SKM-1 treated with dmso at 0.1 percent for 144 hours (cell line): Measurements from ENCODE around the gene RALGPS1.

ENCODE experiments used
- DNase-seq: peaks from one replicate; lab custom pipeline; 2025; ENCODE audit not compliant: unreplicated experiment; lab: John Stamatoyannopoulos, UW

RALGPS1 gene

DNA sequence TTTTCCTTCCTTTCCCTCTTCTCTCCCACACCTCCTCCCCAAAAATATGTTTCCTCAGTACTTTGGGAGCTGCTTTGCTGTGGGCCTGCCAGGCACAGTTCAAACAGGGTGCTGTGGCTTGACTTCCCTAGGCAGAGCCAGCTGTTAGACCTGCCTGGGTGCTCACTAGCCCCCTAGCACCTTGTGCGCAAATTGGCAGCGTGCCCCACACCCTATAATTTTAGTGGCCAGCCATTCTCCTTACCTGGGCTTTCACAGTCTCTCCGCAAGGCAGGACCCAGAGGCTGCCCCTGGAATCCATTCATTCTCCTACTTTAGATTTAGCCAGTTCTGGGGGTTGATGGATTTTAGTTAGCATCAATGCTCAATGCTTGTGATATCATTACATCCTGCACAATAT, 135.6 kb downstream of the RALGPS1 start:
- no peak for DNase-seq

DNA sequence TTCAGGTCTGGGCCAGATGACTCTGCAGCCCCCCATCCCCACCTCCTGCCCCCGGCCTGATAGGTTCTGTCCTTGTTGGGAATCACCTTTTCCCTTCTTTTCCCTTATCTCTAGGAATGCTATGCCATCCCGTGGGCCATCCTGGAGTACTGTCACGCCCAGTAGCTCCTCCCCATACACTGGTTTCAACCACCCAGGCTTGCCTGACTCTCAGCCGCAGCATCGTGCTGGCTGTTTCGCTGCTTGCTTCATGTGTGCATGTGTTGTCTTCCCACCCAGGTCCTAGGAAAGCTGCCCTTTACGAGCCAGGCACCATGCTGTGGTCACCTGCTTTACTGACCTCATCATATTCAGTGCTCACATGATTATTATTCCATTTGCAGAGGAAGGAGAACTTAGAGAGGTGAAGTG, 136.0 kb downstream of the RALGPS1 start:
- DNase-seq = no peak

DNA sequence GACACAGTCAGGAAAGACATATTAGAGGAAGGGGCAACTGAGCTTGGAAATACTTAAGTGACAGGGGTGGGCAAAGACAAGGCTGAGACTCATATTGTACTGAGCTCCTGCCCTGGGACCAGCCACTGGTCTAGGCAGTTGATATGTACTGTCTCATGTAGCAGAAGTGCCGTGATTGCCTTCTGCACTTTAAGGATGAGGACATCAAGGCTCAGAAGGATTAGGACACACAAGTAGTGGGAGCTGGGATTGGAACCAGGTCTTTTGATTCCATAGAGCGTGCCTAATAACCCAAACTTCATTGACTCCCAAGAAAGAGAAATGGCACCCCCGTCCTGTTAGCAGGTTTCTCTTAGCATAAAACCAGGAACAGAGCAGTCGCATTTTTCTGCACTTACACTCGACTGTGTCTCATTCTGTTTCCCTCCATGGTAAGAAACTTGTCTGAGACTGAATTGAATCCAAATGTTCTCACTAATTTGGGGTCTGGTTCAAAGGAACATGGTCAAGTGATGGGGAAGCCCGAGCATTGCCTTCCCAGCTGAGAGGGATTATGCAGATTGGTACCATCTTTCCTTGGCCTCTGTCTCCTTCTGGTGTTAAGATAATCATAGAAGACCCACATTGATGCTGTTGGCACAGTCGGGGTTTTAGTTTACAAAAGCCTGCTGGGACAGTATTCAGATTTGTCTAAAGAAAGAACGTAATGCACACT, 137.5 kb downstream of the RALGPS1 start:
- no peak for DNase-seq

DNA sequence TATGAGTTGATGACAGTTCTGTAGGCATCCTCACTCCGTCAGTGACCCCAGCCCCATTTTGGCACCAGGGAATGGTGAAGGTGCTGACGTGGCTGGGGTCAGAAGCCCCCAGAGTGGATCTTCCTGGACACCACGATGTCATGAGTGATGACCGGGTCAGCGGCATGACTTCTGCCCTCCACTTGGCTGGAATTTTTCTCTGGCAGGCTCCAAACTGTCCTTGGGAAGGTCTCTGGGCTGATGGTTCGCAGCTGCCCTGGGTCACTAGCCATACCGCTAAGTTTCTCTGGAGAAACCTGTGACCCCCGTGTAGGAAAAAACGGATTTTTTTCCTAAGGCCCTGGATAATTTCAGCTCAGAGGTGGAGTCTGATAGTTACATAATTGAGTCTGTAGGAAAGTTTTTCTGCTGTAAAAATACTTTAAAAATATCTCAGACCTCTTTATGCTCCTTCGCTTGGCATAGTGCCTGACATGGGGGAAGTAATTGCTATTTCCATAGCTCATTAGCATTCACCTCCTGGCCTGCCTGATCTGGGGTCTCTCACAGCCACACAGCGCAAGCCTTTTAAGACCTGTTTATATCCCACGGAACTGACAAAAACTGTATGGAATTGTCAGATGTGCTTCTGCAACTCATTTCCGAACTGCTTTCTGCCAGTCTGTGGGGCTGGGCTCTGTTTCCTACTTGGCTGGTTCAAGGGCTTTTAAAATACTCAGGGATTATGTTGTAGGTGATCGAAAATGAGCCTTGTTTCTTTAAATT, 138.7 kb downstream of the RALGPS1 start:
- no peak for DNase-seq

DNA sequence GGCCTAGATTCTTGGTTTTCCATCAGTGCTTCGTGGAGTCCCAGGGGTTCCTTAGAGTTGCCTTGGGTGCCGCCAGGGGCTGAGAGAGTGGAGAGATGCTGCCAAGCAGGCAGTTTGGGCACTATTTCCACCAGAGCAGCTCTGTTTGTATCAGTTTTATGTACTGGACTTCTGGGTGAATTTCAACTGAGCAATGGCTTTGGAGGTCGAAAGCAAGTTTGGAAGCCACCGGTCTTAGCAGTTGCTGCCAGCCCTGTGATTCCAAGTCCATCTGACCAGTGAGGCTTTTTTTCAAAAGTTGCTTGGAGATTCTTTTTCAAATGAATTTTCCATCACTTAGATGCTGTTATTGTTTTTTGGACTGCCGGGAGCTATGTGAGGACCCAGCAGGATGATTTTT, 139.4 kb downstream of the RALGPS1 start:
- no peak for DNase-seq

DNA sequence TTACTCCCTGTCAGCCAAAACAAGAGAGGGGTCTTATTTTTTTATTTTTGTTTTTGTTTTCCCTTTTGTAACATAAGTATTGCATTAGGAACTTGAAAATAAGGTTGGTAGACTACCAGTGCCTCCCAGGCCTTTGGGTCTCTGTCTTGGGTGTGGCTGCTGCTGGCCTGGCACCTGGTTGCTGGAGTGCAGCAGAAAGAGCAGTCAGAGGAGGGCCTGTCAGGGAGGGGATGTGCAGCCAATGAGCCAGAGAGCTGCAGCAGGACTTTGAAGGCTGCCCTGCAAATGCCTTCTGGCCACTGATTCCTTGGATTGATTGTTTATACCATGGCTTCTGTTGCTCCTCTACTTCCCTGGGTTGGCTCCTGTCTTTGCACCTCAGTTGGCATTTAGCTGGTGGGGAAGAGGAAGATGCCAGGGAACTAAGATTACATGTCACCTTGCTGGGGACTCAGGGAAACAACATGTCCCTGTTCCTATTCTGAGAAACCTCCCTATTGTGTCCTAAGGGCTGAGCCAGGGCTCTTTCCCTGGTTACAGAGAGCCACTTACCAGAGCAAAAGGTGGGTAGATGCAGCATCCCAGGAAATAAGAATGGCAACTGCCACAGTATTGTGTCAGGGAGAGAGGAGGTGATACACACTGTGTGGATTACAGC, 141.3 kb downstream of the RALGPS1 start:
- DNase-seq = no peak

DNA sequence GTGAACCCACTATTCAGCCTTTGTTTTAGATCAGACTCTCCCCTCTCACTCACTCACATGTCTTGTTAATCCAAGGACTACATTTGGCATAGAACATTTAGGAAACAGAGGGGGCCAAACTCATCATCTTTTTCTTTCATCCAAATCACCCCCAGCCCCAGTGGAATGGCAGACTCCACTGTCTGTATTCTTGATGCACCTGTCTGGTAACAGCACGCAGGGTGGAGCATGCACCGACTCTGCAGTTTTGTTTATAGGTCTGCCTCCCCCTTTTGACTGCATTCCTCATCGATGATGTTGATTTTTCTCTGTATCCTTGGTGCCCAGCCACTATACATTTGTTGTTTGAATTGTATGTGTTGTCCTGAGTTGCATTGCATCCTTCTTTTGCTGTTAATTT, 141.9 kb downstream of the RALGPS1 start:
- no peak for DNase-seq

DNA sequence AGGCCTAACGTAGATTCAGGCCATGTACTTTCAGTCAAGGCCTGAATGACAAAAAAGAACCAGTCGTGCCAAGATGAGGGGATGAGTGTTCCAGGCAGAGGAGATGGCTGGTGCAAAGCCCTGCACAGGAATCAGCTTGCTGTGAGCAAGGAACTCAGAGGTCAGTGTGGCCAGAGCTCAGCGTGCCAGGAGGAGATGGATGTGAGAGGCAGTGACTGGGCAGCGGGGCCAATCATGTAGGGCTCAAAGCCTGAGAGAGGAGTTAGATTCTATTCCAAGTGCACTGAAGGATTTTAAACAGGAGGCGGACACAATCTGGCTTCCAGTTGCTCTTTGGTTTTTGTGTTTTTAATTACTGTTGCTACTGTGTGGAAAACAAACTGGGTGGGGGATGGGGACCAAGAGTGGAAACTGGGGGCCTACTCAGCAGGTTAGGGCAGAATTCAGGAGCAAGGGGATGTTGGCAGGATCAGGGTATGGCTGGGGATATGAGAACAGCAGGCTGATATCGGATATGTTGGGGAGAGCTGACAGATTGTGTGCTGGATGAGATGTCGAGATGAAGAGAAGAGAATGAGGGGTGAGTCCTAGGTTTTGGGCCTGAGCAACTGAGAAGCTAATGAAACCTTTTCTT, 143.5 kb downstream of the RALGPS1 start:
- DNase-seq = no peak

DNA sequence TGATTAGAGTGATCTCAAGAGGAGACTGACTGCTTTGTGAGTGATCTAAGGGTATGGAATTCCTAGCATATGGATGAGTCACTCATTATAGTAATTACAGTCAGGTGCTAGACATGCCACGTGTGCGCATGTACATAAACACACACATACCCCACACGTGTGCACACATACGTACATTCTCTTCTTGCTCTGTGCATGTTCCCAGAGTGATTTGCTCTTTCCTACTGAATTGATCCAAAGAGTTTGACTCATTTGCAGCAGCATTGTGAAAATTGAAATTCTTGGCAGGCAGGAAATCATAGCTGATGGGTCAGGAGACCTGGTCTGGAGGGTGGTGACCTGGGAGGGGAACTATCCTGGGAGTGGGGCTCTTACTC, 144.1 kb downstream of the RALGPS1 start:
- DNase-seq = no peak

DNA sequence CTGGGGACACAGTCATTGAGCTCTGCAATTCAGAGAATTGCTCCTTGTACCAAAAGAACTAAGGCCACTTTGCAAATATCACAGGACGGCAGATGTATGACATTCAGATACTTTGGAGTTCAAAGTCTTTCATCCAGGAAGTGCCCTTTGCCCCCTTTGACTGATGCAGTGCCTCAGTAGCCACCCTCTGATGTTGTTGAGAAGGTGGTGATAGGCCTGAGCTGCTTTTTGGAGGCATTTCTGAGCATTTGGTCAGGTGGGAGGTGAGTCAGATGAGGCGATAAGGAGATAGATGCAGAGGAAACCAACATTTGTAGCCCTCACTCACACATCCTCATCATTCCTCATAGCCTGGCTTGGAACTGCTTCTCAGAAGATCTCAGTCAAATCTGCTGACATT, 144.4 kb downstream of the RALGPS1 start:
- no peak for DNase-seq

DNA sequence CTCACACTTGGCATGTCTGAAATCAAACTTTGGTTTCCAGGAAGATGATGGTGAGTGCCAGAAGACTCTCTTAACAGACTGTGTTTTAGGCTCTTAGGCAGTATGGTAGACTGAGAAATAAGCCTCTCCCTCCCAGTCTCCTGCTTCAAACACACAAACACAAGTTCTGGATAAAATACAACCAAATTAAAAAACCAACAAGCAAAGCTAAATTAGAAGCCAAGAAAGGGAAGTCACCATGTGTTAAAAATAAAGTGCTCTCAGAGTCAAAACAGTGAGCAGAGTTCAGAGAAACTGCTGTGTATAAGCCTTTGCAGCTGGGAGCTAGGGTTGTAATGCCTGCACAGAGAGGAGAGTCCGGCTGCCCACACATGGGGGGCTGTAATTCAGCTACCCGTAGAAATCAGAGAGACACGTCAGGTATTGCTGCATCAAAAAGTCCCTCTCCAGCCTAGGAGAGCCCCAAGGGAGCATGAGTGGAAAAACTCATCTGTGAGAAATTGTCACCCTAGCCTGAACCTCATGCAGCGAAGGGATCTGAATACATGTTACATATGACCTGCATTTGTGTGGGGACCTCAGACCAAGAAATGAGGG, 145.3 kb downstream of the RALGPS1 start:
- DNase-seq = no peak

DNA sequence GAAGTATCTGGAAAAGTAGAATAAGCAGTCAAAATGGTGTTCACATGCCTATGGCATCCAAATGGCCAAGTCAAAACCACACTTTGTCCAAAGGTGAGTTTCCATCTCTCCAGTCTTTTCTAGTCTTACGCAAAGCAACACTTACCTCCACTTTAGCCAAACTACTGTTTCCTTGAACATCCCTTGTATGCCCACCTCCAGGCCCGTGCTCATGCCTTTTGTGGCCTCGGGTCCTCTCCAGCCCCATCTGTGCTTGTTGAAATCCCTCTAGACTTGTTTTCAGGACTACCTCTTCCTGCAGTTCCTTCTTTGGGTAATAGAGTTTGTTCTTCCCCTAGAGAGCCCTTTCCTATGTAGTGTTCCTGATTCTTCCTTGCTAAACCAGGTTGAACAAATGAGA, 146.8 kb downstream of the RALGPS1 start:
- DNase-seq = no peak

DNA sequence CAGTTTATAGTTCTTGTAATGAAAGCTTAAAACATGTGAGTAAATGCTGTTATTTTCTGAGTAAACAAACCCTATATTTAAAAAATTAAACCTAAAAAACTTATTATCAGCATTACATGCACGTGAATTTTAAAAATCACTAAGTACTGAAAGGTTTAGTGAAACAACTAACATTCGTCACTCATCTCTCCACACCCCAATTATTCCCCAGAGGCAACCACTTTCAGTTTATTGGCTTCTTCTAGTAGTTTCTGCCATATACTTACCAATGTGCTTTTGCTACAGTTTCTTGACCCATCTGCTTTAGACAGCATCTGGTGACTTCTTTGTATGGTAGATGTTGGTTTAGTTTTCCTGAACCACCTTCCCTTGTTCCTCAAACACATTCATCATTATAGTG, 149.8 kb downstream of the RALGPS1 start:
- DNase-seq = no peak

DNA sequence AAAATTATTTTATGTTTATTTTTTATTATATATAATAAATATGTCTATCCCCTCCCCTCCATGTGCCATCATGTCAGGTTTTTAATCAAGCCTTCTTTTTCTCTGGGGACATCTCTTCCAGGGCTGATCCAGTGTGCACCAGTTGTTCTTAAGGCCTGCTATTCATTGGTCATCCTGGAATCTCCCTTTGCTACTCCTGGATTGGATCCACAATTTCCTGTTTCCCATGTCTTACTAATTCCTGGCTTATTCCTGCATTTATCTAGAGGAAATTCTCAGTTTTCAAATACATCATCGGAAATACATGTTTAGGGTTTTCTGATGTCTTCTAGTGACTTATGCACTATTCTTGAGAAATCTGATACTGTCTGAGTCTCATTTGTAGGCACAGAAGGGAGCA, 151.0 kb downstream of the RALGPS1 start:
- DNase-seq = no peak

DNA sequence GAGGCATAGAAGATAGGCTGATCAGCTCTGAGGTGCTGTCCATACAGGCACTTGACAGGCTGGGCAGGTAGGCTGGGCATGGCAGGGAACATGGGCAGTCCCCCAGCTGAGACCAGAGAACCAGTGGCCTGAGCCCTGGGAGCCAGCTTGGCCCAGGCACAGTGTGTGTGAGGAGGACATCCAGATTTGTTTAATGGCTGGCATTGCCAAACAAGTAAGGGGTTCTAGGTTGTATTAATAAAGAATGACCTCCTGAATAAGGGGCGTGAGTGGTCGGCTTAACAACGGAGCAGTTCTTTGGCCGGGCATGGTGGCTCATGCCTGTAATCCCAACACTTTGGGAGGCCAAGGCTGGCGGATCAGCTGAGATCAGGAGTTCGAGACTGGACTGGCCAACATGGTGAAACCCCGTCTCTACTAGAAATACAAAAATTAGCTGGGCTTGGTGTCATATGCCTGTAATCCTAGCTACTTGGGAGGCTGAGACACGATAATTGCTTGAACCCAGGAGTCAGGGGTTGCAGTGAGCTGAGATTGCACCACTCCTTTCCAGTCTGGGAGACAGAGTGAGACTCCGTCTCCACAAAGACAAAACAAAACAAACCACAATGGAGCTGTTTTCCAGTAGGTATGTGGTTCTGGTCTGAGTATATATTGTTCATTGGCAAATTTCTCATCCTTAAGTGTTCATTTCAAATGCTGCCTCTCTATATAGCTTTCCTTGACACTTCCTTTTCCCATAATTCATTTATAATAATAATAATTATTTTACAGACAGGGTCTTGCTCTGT, 151.7 kb downstream of the RALGPS1 start:
- no peak for DNase-seq

DNA sequence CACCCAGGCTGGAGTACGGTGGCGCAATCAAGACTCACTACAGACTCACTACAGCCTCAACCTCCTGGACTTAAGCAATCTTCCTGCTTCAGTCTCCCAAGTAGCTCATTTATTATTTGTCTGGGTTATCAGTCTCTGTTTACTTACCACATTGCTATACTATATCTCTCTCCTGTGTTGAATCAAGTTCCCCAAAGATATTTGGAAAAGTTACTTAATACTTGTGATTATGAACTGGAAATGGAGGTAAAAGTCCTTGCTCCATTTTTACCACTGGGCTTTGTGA, 152.2 kb downstream of the RALGPS1 start:
- peak; percentile 25 for DNase-seq

DNA sequence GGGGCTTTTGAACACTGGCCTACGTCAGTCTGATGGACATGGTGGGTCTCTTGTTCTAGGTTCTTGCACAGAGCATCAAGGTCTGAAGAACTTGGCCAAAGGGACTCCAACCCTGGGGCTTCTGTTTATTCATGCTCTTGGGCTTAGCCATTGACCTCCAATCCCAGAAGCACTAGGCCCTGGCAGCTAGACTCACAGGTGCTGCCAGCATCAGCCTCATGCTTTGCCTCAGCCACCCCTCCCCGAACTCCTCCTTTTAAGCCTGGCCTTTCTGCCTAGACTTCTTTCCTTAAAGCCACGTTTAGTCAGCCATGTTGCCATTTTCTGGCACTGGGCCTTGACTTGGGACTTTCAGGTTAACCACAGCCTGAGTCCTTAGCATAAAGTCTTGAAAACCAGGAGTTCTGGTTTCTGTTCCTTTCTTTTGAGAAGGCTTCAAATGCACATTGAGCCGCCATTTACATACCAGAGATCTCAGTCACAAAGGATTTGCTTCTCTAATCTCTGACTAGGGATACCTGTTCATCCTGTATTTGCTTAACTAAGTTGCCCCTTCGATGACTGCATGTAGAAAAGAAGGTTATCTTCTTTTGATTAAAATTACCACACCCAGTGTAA, 153.1 kb downstream of the RALGPS1 start:
- no peak for DNase-seq

DNA sequence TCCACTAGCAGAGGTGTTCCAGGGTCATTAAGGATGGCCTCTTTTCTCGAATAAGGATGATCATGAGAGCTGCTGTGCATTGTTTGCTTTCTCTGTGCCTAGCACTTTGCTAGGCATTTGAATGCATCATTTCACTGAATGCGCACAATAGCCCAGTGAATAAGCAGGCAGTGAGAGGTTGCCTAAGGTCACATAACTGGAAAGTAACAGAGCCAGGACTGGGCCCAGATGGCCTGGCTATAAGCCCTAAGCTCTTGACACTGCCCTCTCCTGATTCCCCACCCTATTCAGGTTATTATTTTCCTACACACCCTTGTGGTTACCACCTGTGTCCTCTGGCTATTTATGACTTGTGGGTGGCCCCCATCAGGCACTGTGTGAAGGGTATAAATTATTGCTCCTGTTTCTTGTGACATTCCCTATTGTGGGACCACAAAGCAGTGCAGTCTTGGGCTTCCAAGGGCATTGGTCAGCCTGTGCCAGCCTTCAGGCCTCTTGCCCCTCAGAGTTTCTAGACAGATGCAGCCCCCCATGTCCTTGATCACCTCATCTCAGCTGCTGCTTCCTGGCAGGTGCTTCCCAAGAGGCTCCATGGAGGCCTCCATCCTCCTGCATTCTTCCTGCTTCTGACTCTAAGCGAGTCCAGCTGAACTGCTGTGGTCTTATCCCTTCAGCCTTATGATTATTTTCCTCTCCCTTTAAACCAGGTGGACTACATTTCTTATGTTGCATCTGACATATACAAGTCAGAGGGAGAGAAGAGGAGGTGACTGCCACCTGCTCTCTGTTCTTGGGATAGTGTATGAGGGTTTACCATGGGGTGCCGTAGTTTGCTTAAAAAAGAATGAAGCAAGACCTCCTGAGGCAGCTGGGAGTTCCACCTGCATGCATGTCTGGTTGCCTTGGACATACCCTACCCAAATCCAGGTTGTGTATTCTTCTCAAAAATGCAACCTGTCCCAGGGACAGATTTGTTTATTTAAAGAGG, 160.3 kb downstream of the RALGPS1 start:
- no peak for DNase-seq
